NK-92 treated with Interleukin-12 subunit alpha and Interleukin-12 subunit beta, amount 100 ng/mL, for 24 hours (cell line): ENCODE measurements around the gene OR3A2.
"Not testable (repeated sequence)": the region's sequence is repeated elsewhere in the genome, so short reads cannot be mapped to it uniquely, and the experiment has no call there.

Source experiments
- DNase-seq: peaks from one replicate; lab custom pipeline; 2025; lab: John Stamatoyannopoulos, UW

OR3A2 gene

GRCh38 chr17:3293548-3293947 is 92.6 kb downstream of the OR3A2 start:
- not testable (repeated sequence) for DNase-seq

DNA sequence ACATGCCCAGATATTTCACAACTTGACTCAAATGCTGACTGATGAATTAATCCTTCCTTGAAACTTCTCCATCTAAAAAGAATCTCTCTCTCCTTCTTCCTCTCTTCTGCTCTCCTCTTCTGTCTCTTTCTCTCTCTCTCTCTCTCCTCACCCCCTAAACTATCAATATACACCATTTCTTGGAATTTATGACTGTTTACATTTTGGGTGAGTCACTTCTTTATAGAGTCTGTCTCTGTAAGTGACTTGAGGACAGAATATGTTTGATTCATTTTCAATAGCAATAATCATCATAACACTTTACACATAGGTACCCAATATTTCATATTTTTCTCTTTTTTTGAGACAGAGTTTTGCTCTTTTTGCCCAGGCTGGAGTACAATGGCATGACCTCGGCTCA is 103.2 kb downstream of the OR3A2 start:
- DNase-seq: no peak

- no peak for DNase-seq
Observed at GRCh38 chr17:3276126-3276525, 110.0 kb downstream of the OR3A2 start.

GRCh38 chr17:3271072-3271848 is 114.8 kb downstream of the OR3A2 start:
- DNase-seq: no peak

GRCh38 chr17:3260600-3260999 is 125.5 kb downstream of the OR3A2 start:
- DNase-seq: peak; percentile 1

- DNase-seq: no peak
Observed at GRCh38 chr17:3260163-3260562, 125.9 kb downstream of the OR3A2 start.

GRCh38 chr17:3256575-3256974 is 129.5 kb downstream of the OR3A2 start:
- DNase-seq: no peak

DNA sequence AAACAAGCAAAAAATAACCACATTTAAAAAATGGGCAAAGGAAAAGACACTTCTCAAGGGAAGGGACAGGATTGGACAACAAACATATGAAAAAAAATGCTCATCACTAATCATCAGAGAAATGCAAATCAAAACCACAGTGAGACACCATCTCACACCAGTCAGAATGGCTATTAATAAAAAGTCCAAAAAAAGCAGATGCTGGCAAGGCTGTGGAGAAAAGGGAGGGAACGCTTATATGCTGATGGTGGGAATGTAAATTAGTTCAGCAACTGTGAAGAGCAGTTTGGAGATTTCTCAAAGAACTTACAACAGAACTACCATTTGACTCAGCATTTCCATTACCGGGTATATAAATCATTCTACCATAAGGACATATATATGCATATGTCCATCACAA is 137.1 kb downstream of the OR3A2 start:
- not testable (repeated sequence) for DNase-seq

DNA sequence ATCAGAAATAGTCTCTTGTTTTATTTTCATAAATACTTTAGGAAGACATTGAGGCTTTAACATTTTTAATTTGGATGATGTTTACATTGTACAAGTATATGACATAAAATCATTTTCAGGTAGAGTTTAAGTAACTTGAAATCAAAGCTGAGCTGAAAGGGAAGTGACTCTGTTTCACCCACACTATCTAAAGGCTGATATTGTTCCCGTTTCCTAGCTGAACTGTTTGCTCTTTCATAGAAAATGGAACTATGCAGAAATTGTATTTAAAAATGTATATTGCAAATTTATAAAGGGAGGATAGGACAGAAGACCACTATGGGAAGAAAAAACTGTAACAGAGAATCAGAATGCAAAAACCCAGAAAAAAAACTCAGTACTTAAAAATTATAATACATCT is 141.3 kb downstream of the OR3A2 start:
- DNase-seq: not testable (repeated sequence)

- DNase-seq: not testable (repeated sequence)
Observed at GRCh38 chr17:3241044-3241443, 145.1 kb downstream of the OR3A2 start.

GRCh38 chr17:3238685-3239084 is 147.4 kb downstream of the OR3A2 start:
- DNase-seq: not testable (repeated sequence)

DNA sequence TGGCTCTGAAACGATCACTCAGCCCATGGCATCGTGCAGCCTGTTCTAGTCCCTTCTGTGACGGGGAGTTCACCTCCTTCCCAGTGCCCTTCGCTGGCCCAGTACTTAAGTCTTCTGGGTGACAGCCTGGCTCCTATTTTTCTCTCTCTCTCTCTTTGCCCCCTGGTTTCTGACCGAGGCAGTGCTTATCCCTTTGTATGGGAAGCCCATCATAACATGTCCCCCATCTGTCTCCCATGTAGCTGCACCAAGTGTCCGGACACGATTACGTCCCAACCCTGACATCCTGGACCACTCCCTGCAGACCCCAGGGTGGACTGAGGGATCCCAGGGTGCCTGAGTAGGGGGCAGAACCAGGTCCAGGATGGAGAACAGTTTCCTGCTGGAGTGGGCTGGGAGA is 153.8 kb downstream of the OR3A2 start:
- DNase-seq: not testable (repeated sequence)
